GM18870 (cell line): ENCODE data around the gene SERTAD1.
"Not testable (repeated sequence)": the region's sequence is repeated elsewhere in the genome, so short reads cannot be mapped to it uniquely, and the experiment has no call there.

Experiments used
- ATAC-seq: cut with Tn5 transposase; IDR thresholded peaks from one replicate; pipeline ENCODE4 v1.9.1; 2021; ENCODE audit warnings: moderate library complexity; ENCODE audit not compliant: unreplicated experiment

The SERTAD1 gene

GRCh38 chr19:40453151-40453735 is 27.5 kb upstream of the SERTAD1 start:
- ATAC-seq: no peak

GRCh38 chr19:40452016-40452415 is 26.2 kb upstream of the SERTAD1 start:
- no peak for ATAC-seq

- ATAC-seq: no peak
These were observed 24.9 kb upstream of the SERTAD1 start for GRCh38 chr19:40450664-40451063.

GRCh38 chr19:40449506-40449905 is 23.7 kb upstream of the SERTAD1 start:
- no peak for ATAC-seq

- ATAC-seq: no peak
These were observed 20.5 kb upstream of the SERTAD1 start for GRCh38 chr19:40446263-40446784.

GRCh38 chr19:40445780-40446262 is 20.0 kb upstream of the SERTAD1 start:
- no peak for ATAC-seq

GRCh38 chr19:40444825-40445312 is 19.1 kb upstream of the SERTAD1 start:
- no peak for ATAC-seq

- ATAC-seq: peak; percentile 47
These were observed 18.4 kb upstream of the SERTAD1 start, which contains the start of gene SERTAD3 for GRCh38 chr19:40444000-40444824. Gene SERTAD3 (minus strand): TSS chr19:40444335. CDS start chr19:40442080, 2,255 bp downstream.

GRCh38 chr19:40443131-40443999 is 17.6 kb upstream of the SERTAD1 start:
- ATAC-seq: peak; percentile 51

- ATAC-seq: no peak
These were observed 16.7 kb upstream of the SERTAD1 start for GRCh38 chr19:40442328-40443130.

GRCh38 chr19:40441719-40442253 is 16.0 kb upstream of the SERTAD1 start:
- no peak for ATAC-seq

GRCh38 chr19:40438284-40438683 is 12.5 kb upstream of the SERTAD1 start:
- ATAC-seq: no peak

- ATAC-seq: no peak
These were observed 7.8 kb upstream of the SERTAD1 start for GRCh38 chr19:40433391-40434216.

GRCh38 chr19:40432760-40433159 is 7.0 kb upstream of the SERTAD1 start:
- ATAC-seq: not testable (repeated sequence)

- no peak for ATAC-seq
These were observed 5.9 kb upstream of the SERTAD1 start for GRCh38 chr19:40431698-40432097.

GRCh38 chr19:40430242-40430641 is 4.5 kb upstream of the SERTAD1 start:
- not testable (repeated sequence) for ATAC-seq

- ATAC-seq: not testable (repeated sequence)
These were observed 2.4 kb upstream of the SERTAD1 start for GRCh38 chr19:40428197-40428596.

- ATAC-seq: no peak
These were observed 949 bp downstream of the SERTAD1 start for GRCh38 chr19:40424637-40425449.
